VCaP (cell line): Measurements from ENCODE around the gene CFAP90.

ENCODE experiments used
- H3K27ac ChIP-seq: fragments of 450-650 bp; 2 replicates; pipeline ENCODE4 v1.5.1; 2017
- TF ChIP-seq, protein P1 (sequence below): fragments of 450-650 bp; conservative IDR thresholded peaks from 2 replicates; pipeline ENCODE4 v1.5.1; 2017; ENCODE audit warnings: mild to moderate bottlenecking, moderate library complexity

The CFAP90 gene

GRCh38 chr5:7795306-7795705, 55.6 kb downstream of the CFAP90 start:
- no peak overlapping the region for H3K27ac ChIP-seq
- TF ChIP-seq, protein P1, sequence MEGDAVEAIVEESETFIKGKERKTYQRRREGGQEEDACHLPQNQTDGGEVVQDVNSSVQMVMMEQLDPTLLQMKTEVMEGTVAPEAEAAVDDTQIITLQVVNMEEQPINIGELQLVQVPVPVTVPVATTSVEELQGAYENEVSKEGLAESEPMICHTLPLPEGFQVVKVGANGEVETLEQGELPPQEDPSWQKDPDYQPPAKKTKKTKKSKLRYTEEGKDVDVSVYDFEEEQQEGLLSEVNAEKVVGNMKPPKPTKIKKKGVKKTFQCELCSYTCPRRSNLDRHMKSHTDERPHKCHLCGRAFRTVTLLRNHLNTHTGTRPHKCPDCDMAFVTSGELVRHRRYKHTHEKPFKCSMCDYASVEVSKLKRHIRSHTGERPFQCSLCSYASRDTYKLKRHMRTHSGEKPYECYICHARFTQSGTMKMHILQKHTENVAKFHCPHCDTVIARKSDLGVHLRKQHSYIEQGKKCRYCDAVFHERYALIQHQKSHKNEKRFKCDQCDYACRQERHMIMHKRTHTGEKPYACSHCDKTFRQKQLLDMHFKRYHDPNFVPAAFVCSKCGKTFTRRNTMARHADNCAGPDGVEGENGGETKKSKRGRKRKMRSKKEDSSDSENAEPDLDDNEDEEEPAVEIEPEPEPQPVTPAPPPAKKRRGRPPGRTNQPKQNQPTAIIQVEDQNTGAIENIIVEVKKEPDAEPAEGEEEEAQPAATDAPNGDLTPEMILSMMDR: no peak

- TF ChIP-seq, protein P1: no peak
These were observed 56.1 kb downstream of the CFAP90 start for GRCh38 chr5:7794823-7795222.

GRCh38 chr5:7794311-7794710, 56.6 kb downstream of the CFAP90 start:
- TF ChIP-seq, protein P1: no peak
- H3K27ac ChIP-seq: no peak overlapping the region

More at GRCh38 chr5:7794823-7795222, 56.1 kb downstream of the CFAP90 start:
- no peak overlapping the region for H3K27ac ChIP-seq

GRCh38 chr5:7793895-7794294, 57.0 kb downstream of the CFAP90 start:
- no peak overlapping the region for H3K27ac ChIP-seq
- TF ChIP-seq, protein P1: no peak

- no peak overlapping the region for H3K27ac ChIP-seq
- TF ChIP-seq, protein P1: no peak
These were observed 61.4 kb downstream of the CFAP90 start for GRCh38 chr5:7789567-7789966.

DNA sequence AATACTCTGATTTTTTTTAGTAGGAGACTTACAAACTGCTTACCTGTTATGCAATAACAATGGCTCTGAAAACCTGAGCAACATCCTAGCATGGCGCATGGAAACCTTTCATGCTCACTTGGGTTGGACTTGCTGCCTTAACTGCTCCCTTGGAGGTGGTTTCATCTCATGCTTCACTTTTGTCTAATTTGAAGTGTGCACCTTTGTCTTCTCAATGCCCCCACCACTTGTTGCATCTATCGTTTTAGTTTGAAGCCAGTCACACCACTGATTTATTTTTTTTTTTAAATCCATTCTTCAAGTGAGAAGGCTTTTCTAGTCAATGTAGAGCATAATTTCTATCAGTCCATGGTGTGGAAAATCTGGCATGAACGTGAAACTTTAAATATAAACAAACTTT, 63.2 kb downstream of the CFAP90 start:
- no peak overlapping the region for H3K27ac ChIP-seq
- TF ChIP-seq, protein P1: no peak

- TF ChIP-seq, protein P1: no peak
- H3K27ac ChIP-seq: no peak overlapping the region
These were observed 66.1 kb downstream of the CFAP90 start for GRCh38 chr5:7784683-7785380.
